ENCODE results near the gene DIAPH3. TPM values are rescaled to one million over a fixed set of nuclear protein-coding genes. Genes with fewer than 3 reads are reported as not detected.

DIAPH3 gene
- total RNA-seq, 2 experiments from 2014 or later: 0.08 to 0.11 TPM

DNA sequence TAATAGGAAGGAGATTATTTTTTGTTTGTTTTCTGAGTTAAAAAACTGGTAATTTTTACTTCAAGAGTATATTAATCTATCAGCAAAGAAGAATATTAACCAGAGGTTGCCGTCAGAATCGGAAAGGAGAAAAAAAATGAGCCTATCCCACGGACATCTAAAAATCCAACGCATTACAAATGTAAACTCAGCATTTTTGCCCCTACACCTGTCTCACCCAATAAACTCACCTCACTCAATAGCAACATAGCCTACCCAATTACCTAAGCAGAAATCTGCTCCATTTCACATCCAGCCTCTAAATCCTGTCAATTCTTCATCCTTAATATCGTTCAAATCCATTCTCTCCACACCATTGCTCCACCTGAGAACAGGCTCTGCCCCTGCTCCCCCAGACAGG is 10.4 kb upstream of the DIAPH3 start:
- no peaks in the 10 kb centered on the region for H3K36me3 ChIP-seq (ENCODE audit: insufficient read depth, low read length)
- Mint-ChIP-seq H3K27me3 (peaks cover 22% of the 10 kb centered on the region), H3K27ac (no peak overlapping the region), H3K4me3 (no peak overlapping the region), H3K36me3 (ENCODE audit: low read depth) (no peaks in the 10 kb centered on the region), H3K4me1 (ENCODE audit: low read depth) (no peaks in the 10 kb centered on the region), H3K9me3 (no peaks in the 10 kb centered on the region)
- peaks cover 3% of the 10 kb centered on the region in 2 experiments for H3K27me3 ChIP-seq (ENCODE audit: control insufficient read depth in 1 of 2, insufficient read depth in 2 of 2, low read length in 2 of 2)
- no peak overlapping the region for H3K4me3 ChIP-seq (ENCODE audit: low read length)
- ATAC-seq (ENCODE audit: poor library complexity): no peak
- H3K9me3 ChIP-seq (ENCODE audit: control insufficient read depth in 1 of 2, insufficient read depth in 1 of 2, low read length in 2 of 2): no peaks in the 10 kb centered on the region
- H3K4me1 ChIP-seq (ENCODE audit: insufficient read depth, low read length): no peaks in the 10 kb centered on the region
- CTCF ChIA-PET: interaction anchor here (1.4 kb wide), 1 partner anchor 9 kb away, joined by 4 read pairs; no protein-coding TSS in a partner anchor
- POLR2A ChIA-PET: interaction anchor here (1.2 kb wide), 1 partner anchor 10 kb away, joined by 4 read pairs; no protein-coding TSS in a partner anchor
- TF ChIP-seq, protein P1, sequence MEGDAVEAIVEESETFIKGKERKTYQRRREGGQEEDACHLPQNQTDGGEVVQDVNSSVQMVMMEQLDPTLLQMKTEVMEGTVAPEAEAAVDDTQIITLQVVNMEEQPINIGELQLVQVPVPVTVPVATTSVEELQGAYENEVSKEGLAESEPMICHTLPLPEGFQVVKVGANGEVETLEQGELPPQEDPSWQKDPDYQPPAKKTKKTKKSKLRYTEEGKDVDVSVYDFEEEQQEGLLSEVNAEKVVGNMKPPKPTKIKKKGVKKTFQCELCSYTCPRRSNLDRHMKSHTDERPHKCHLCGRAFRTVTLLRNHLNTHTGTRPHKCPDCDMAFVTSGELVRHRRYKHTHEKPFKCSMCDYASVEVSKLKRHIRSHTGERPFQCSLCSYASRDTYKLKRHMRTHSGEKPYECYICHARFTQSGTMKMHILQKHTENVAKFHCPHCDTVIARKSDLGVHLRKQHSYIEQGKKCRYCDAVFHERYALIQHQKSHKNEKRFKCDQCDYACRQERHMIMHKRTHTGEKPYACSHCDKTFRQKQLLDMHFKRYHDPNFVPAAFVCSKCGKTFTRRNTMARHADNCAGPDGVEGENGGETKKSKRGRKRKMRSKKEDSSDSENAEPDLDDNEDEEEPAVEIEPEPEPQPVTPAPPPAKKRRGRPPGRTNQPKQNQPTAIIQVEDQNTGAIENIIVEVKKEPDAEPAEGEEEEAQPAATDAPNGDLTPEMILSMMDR (IDR thresholded peaks at IDR 0.05): no peak
- no peak for DNase-seq
- no peak overlapping the region for H3K27ac ChIP-seq (ENCODE audit: low read depth in 1 of 2, low read length in 2 of 2)
- intact Hi-C loops (cut with DNase I, micrococcal nuclease): no loop called here

DNA sequence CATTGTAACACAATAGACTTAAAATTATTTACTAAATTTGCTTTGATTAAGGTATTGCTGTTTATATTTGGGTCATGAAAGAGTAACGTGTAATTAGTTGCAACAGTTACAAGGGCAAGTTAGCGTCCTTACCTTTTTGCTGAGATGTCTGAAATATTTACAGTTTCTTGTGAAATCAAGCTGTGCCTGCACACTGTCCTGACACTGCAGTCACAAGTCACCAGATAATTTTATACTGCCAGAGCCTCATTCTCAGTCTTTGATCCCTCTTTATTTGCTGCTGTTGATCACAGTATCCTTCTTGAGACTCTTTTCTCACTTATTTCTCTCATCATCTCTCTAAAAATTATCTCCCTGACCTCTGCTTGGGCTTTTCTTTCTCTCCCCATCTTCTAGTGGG is 8.4 kb upstream of the DIAPH3 start:
- no peak overlapping the region for H3K27ac ChIP-seq (ENCODE audit: low read depth in 1 of 2, low read length in 2 of 2)
- H3K27me3 ChIP-seq (ENCODE audit: control insufficient read depth in 1 of 2, insufficient read depth in 2 of 2, low read length in 2 of 2): peaks cover 3% of the 10 kb centered on the region in 2 experiments
- H3K4me3 Mint-ChIP-seq: no peak overlapping the region
- TF ChIP-seq, protein P1 (IDR thresholded peaks at IDR 0.05): no peak
- H3K9me3 Mint-ChIP-seq: no peaks in the 10 kb centered on the region
- ATAC-seq (ENCODE audit: poor library complexity) (no peak), DNase-seq (no peak)
- H3K4me3 ChIP-seq (ENCODE audit: low read length): no peak overlapping the region
- no peak overlapping the region for H3K27ac Mint-ChIP-seq
- no peaks in the 10 kb centered on the region for H3K36me3 ChIP-seq (ENCODE audit: insufficient read depth, low read length)
- no peaks in the 10 kb centered on the region for H3K9me3 ChIP-seq (ENCODE audit: control insufficient read depth in 1 of 2, insufficient read depth in 1 of 2, low read length in 2 of 2)
- no peaks in the 10 kb centered on the region for H3K36me3 Mint-ChIP-seq (ENCODE audit: low read depth)
- H3K4me1 ChIP-seq (ENCODE audit: insufficient read depth, low read length): no peaks in the 10 kb centered on the region
- peaks cover 22% of the 10 kb centered on the region for H3K27me3 Mint-ChIP-seq
- POLR2A ChIA-PET: no interaction called here
- intact Hi-C loops (cut with DNase I, micrococcal nuclease): no loop called here
- H3K4me1 Mint-ChIP-seq (ENCODE audit: low read depth): no peaks in the 10 kb centered on the region
- CTCF ChIA-PET: no interaction called here

GRCh38 chr13:60170414-60170813 is 6.7 kb upstream of the DIAPH3 start:
- CTCF ChIA-PET: no interaction called here
- no peaks in the 10 kb centered on the region for H3K36me3 Mint-ChIP-seq (ENCODE audit: low read depth)

More at GRCh38 chr13:60170414-60170813, 6.7 kb upstream of the DIAPH3 start:
- no peaks in the 10 kb centered on the region for H3K4me1 ChIP-seq (ENCODE audit: insufficient read depth, low read length)
- no peak overlapping the region for H3K4me3 ChIP-seq (ENCODE audit: low read length)
- ATAC-seq (ENCODE audit: poor library complexity) (no peak), DNase-seq (no peak)
- Mint-ChIP-seq H3K27me3 (peaks cover 12% of the 10 kb centered on the region), H3K4me1 (ENCODE audit: low read depth) (peaks cover 6% of the 10 kb centered on the region), H3K9me3 (no peaks in the 10 kb centered on the region), H3K27ac (no peak overlapping the region), H3K4me3 (no peak overlapping the region)
- H3K27me3 ChIP-seq (ENCODE audit: control insufficient read depth in 1 of 2, insufficient read depth in 2 of 2, low read length in 2 of 2): peaks cover 3% of the 10 kb centered on the region in 2 experiments
- no peaks in the 10 kb centered on the region for H3K36me3 ChIP-seq (ENCODE audit: insufficient read depth, low read length)
- H3K9me3 ChIP-seq (ENCODE audit: control insufficient read depth in 1 of 2, insufficient read depth in 1 of 2, low read length in 2 of 2): no peaks in the 10 kb centered on the region
- TF ChIP-seq, protein P1 (IDR thresholded peaks at IDR 0.05): no peak
- intact Hi-C loops (cut with DNase I, micrococcal nuclease): no loop called here
- POLR2A ChIA-PET: no interaction called here
- H3K27ac ChIP-seq (ENCODE audit: low read depth in 1 of 2, low read length in 2 of 2): no peak overlapping the region

Measured in CD4-positive, alpha-beta T cell (primary cell).